Psoas muscle (tissue), 8 donors: ENCODE data around the gene AURKAIP1. TPM values are rescaled to one million over a fixed set of nuclear protein-coding genes. Genes with fewer than 3 reads are reported as not detected.
A peak's percentile ranks its signal among the peaks of the same experiment; 100 is the strongest.

Source experiments
- ATAC-seq, 4 donors: fragments of 200-7000 bp; cut with Tn5 transposase; one replicate each; pipeline ENCODE4 v1.9.1; 2020; ENCODE audit warnings: moderate library complexity in 3 of 4, mild to moderate bottlenecking in 2 of 4
- DNase-seq, 2 donors: peaks; one replicate each; pipeline ENCODE4 v3.0.0-alpha.2; 2020
- H3K27ac ChIP-seq: fragments of 200-600 bp; one replicate; pipeline ENCODE4 v1.8.0; 2022
- H3K27me3 ChIP-seq, 3 donors: fragments of 200-600 bp in 1 of 3; one replicate each; pipeline versions ENCODE4 v1.6.1 to v1.8.0; 2013 to 2022; ENCODE audit warnings: low read length in 2 of 3, mild to moderate bottlenecking in 2 of 3, moderate library complexity in 1 of 3; ENCODE audit not compliant: insufficient read depth in 3 of 3
- H3K36me3 ChIP-seq, 2 donors: fragments of 200-600 bp in 1 of 2; one replicate each; pipeline versions ENCODE4 v1.6.1 to v1.8.0; 2013 to 2022; ENCODE audit warnings: low read depth in 1 of 2, mild to moderate bottlenecking in 1 of 2, moderate library complexity in 1 of 2; ENCODE audit not compliant: insufficient read depth in 1 of 2
- H3K4me1 ChIP-seq: fragments of 200-600 bp; one replicate; pipeline ENCODE4 v1.8.0; 2022
- H3K4me3 ChIP-seq: fragments of 200-600 bp; one replicate; pipeline ENCODE4 v1.8.0; 2022; ENCODE audit warnings: mild to moderate bottlenecking
- H3K9me3 ChIP-seq: fragments of 200-600 bp; one replicate; pipeline ENCODE4 v1.8.0; 2022
- CTCF ChIP-seq: fragments of 200-600 bp; IDR thresholded peaks from one replicate; pipeline ENCODE4 v1.8.0; 2022; ENCODE audit warnings: antibody characterized with exemption
- WGBS, 3 donors: extraction: QIAGEN DNeasy Blood & Tissue Kit; methylation state at CpG; one replicate each; pipeline versions ENCODE4 v1.1.6 to v1.1.7; 2013; 5-methylcytosine and 5-hydroxymethylcytosine counted together
- intact Hi-C, 2 donors: fragments of 100-400 bp; cut with DNase I; formaldehyde crosslinking; loops; one replicate each; pipeline versions ENCODE4 v1.11.0 to v1.14.2; 2022
- polyA plus RNA-seq, 3 donors: library from polyadenylated mRNA; stranded (reverse); fragments of 200-250 nt; gene quantifications; one replicate each; pipeline ENCODE4 v1.2.3, GENCODE V29; 2013
- total RNA-seq, 4 donors: library from RNA; stranded (reverse); fragmentation: NEBNext Ultra II Directional in 2 of 4; extraction: Animal tissue kit (Norgen Biotek cat#: 25700) in 2 of 4; gene quantifications; one replicate each; pipeline versions ENCODE4 v1.2.1 to v1.2.4, GENCODE V29; 2021 to 2023
- donor health status: healthy with polysubstance abuse.
- donor health status: DM: no; HTN: no; CAD: no; lungs with moderate emphysema.
- donor health status: Bipolar disorder and iron deficiency.
- donor health status: healthy.
- donor health status: DM: yes; HTN: yes; CAD: no.
- donor health status: DM: no; HTN: no; CAD: no.
- donor health status: DM: no; HTN: no; CAD: no.
- donor health status: DM: yes; HTN: yes; CAD: no.

Gene AURKAIP1
- total and polyA plus RNA-seq, 7 donors = 180 to 534 (median 194) TPM

- H3K9me3 ChIP-seq = no peaks in the 10 kb centered on the region
- peaks cover 0 to 54% (median 11%) of the 10 kb centered on the region in 3 donors for H3K27me3 ChIP-seq
Measured at GRCh38 chr1:1359308-1359663, 15.7 kb downstream of the AURKAIP1 start.

GRCh38 chr1:1358433-1359271 is 16.4 kb downstream of the AURKAIP1 start, which contains the start of gene MXRA8:
Gene MXRA8, minus strand, starts transcription at chr1:1358555. Its CDS starts 51 bp downstream, at chr1:1358504.
- H3K27me3 ChIP-seq = peaks cover 0 to 57% (median 11%) of the 10 kb centered on the region in 3 donors
- H3K4me1 ChIP-seq = peaks cover 16% of the 10 kb centered on the region

More at GRCh38 chr1:1359308-1359663, 15.7 kb downstream of the AURKAIP1 start:
- peak in 1 of 2 donors; percentile 38 for DNase-seq
- Histone ChIP-seq H3K27ac (peak overlapping the region; percentile 65), H3K4me3 (peak overlapping the region; percentile 57), H3K36me3 (peaks cover 0 to 2% of the 10 kb centered on the region in 2 donors), H3K4me1 (peaks cover 15% of the 10 kb centered on the region)
- no peak for TF ChIP-seq CTCF
- intact Hi-C loops = no loop called here
- ATAC-seq = no peak
- 58 to 64% (median 59%) methylated on average over 6 of the region's 6 CpGs for whole genome bisulfite sequencing, 3 donors

GRCh38 chr1:1357871-1358432 is 17.1 kb downstream of the AURKAIP1 start:
- DNase-seq = peak in 1 of 2 donors; percentile 23
- H3K36me3 ChIP-seq = peaks cover 0 to 4% of the 10 kb centered on the region in 2 donors
- H3K4me3 ChIP-seq = peak overlapping the region; percentile 57
- no peaks in the 10 kb centered on the region for H3K9me3 ChIP-seq
- intact Hi-C loops = no loop called here
- peaks cover 21% of the 10 kb centered on the region for H3K4me1 ChIP-seq
- peak overlapping the region; percentile 65 for H3K27ac ChIP-seq
- ATAC-seq = no peak
- TF ChIP-seq CTCF = no peak
- 9 to 14% (median 9%) methylated on average over 17 to 18 of the region's 18 CpGs for WGBS, 3 donors
- peaks cover 0 to 57% (median 11%) of the 10 kb centered on the region in 3 donors for H3K27me3 ChIP-seq

More at GRCh38 chr1:1358433-1359271, 16.4 kb downstream of the AURKAIP1 start, which contains the start of gene MXRA8:
- DNase-seq (peak; percentile 85 to 90), ATAC-seq (peak; percentile 20 to 58 (median 44))
- Histone ChIP-seq H3K4me3 (peak within 1 kb of the TSS; percentile 57), H3K36me3 (peaks cover 0 to 4% of the 10 kb centered on the region in 2 donors), H3K27ac (peak within 1 kb of the TSS; percentile 65), H3K9me3 (no peaks in the 10 kb centered on the region)
- intact Hi-C loops = no loop called here
- WGBS, 3 donors = 15 to 38% (median 17%) methylated on average over 21 to 29 of the region's 29 CpGs
- TF ChIP-seq CTCF = no peak

GRCh38 chr1:1356796-1357401 is 18.1 kb downstream of the AURKAIP1 start:
- H3K9me3 ChIP-seq = no peaks in the 10 kb centered on the region
- H3K27ac ChIP-seq = peak overlapping the region; percentile 65

More at GRCh38 chr1:1356796-1357401, 18.1 kb downstream of the AURKAIP1 start:
- DNase-seq (peak in 1 of 2 donors; percentile 38), ATAC-seq (no peak)
- H3K4me3 ChIP-seq = peak overlapping the region; percentile 57
- 19 to 48% (median 23%) methylated on average over 18 to 26 of the region's 26 CpGs for WGBS, 3 donors
- peaks cover 0 to 57% (median 7%) of the 10 kb centered on the region in 3 donors for H3K27me3 ChIP-seq
- H3K36me3 ChIP-seq = peaks cover 0 to 4% of the 10 kb centered on the region in 2 donors
- peaks cover 22% of the 10 kb centered on the region for H3K4me1 ChIP-seq
- intact Hi-C loops = no loop called here
- TF ChIP-seq CTCF = no peak
